Hepatocyte (in vitro differentiated cells): Measurements from ENCODE around the gene SCNM1.

ENCODE experiments used
- CTCF ChIP-seq: fragments of 200-600 bp; sonication (generic); IDR thresholded peaks from 2 replicates; pipeline ENCODE4 v1.5.1; 2016; ENCODE audit warnings: antibody characterized with exemption, mild to moderate bottlenecking; ENCODE audit not compliant: poor library complexity
- EZH2 ChIP-seq: fragments of 200-600 bp; sonication (generic); IDR thresholded peaks from 2 replicates; pipeline ENCODE4 v1.6.1; 2016; ENCODE audit warnings: antibody characterized with exemption, mild to moderate bottlenecking, borderline replicate concordance
- EZH2phosphoT487 ChIP-seq: fragments of 200-600 bp; sonication (generic); IDR thresholded peaks from one replicate; pipeline ENCODE4 v1.6.1; 2018; ENCODE audit warnings: antibody characterized with exemption, mild to moderate bottlenecking, low read depth, moderate library complexity; ENCODE audit not compliant: unreplicated experiment, severe bottlenecking

GRCh38 chr1:151193856-151194255 lies 27.9 kb downstream of the SCNM1 start:
- TF ChIP-seq CTCF, result no peak
- no peak for TF ChIP-seq EZH2phosphoT487
- no peak for TF ChIP-seq EZH2
